ENCODE measurements around the gene ATP1A2.
"Not testable (repeated sequence)": the region's sequence is repeated elsewhere in the genome, so short reads cannot be mapped to it uniquely, and the experiment has no call there.

The ATP1A2 gene

GRCh38 chr1:160101037-160101716 lies 14.4 kb upstream of the ATP1A2 start:
- peak; percentile 94 for DNase-seq (ENCODE audit: low spot score)

DNA sequence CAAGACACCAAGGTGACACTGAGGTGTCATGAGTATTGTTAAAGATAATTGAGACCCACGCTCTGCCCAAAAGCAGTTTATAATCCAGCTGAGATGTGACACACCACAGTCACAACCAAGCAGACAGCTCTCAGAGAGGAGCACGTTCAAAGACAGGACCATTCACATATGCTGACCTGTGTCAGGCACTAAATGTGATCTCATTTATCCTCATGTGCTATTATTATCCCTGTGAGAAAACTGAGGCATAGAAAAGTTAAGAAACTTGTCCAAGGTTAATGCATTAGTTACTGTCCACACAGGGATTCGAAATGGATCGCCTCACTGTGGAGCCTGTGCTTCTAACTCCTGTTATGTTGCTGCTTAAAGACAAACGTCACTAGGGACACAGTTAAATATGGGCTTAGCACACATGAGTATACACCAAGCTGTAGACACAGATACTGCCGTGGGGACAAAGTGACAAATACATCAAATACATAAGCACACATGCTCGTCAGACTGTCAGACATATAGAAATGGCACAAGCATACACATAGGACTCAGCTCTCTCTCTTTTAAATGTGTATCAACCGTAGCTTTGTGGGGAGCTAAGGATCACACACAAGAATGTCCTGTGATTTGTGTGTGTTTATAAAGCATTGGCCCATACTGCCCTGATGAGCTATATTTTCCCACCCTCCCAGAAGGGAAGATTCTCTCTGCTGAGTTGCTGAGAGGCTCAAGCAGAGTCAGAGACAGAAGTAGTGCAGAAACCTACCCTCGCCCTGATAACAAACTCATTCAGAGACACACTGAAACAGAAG lies 13.6 kb upstream of the ATP1A2 start:
- peak; percentile 48 for DNase-seq (ENCODE audit: low spot score)

- peak; percentile 79 for DNase-seq (ENCODE audit: low spot score)
These were observed 11.7 kb upstream of the ATP1A2 start for GRCh38 chr1:160103658-160104408.

- DNase-seq (ENCODE audit: low spot score): peak; percentile 55
These were observed 11.1 kb upstream of the ATP1A2 start for GRCh38 chr1:160104486-160104885.

- DNase-seq (ENCODE audit: low spot score): no peak
These were observed 10.4 kb upstream of the ATP1A2 start for GRCh38 chr1:160105155-160105554.

GRCh38 chr1:160107512-160107911 lies 8.0 kb upstream of the ATP1A2 start:
- DNase-seq (ENCODE audit: low spot score): no peak

DNA sequence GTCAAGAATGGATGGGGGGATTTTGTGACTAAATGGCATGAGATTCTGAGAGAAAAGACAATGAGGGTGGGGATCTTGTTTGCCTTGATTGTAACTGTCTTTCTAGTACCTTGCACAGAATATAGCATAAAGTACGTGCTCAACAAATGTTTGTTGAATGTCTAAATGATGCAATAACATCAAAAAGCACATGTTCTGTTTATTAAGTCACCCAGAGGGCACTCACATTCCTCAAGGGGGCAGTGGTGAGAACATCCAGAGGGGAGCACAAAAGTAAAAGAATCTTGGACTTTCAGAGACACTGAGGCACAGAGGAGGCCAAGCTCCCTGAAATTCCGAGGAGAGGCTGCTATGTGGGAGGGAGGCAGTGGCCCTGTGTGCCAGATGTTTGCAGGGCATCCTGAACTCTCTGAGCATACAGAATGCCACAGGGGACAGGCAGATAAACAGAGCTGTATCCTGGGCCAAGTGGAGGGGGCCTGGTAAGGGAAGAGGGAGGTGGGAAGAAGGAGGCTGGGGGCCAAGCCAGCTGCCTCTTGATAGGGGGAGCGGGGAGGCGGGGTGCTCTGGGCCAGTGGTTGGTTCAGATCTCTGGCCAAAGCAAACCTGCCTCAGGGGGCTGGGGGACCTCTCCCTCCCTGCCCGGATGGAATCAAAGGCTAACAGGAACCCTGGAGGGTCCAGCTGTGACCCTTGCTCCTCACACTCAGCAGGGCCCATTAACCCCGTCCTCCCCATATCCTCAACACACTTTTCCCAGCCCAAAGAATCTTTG lies 6.5 kb upstream of the ATP1A2 start:
- DNase-seq (ENCODE audit: low spot score): peak; percentile 36

- no peak for DNase-seq (ENCODE audit: low spot score)
These were observed 5.9 kb upstream of the ATP1A2 start for GRCh38 chr1:160109686-160110085.

DNA sequence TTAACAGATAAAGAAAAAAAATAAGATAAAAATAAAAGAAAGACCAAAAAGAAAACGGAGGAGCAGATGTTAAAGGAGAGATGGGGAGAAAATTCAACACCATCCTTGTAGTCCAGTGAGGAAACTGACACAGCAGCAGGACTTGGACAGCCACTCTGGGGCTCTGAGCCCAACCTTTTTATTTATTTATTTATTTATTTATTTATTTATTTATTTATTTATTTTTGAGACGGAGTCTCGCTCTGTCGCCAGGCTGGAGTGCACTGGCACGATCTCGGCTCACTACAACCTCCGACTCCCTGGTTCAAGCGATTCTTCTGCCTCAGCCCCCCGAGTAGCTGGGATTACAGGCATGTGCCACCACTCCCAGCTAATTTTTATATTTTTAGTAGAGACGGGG lies 4.1 kb upstream of the ATP1A2 start:
- DNase-seq (ENCODE audit: low spot score): not testable (repeated sequence)

- DNase-seq (ENCODE audit: low spot score): no peak
These were observed 3.2 kb upstream of the ATP1A2 start for GRCh38 chr1:160112357-160112756.

GRCh38 chr1:160113407-160113806 lies 2.2 kb upstream of the ATP1A2 start:
- no peak for DNase-seq (ENCODE audit: low spot score)

DNA sequence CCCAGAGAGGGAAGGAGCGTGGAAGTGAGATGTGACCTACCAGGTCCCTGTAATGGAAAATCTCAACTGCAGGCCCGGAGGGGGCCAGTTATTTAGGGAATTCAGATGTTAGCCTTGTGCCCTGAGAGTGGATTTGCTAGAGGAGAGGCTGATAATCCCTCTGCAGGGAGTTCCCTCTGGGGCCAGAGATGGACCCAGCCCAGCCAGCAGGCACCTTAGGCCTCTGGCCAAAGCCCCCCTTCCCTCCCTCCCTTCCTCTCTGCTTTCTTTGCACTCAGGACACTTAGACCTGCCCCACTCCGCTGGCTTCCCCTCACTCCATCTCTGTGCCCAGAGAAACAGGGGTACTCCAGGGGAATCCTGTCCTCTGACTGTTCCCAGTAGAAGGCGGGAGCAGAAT lies 1.5 kb upstream of the ATP1A2 start:
- no peak for DNase-seq (ENCODE audit: low spot score)

DNA sequence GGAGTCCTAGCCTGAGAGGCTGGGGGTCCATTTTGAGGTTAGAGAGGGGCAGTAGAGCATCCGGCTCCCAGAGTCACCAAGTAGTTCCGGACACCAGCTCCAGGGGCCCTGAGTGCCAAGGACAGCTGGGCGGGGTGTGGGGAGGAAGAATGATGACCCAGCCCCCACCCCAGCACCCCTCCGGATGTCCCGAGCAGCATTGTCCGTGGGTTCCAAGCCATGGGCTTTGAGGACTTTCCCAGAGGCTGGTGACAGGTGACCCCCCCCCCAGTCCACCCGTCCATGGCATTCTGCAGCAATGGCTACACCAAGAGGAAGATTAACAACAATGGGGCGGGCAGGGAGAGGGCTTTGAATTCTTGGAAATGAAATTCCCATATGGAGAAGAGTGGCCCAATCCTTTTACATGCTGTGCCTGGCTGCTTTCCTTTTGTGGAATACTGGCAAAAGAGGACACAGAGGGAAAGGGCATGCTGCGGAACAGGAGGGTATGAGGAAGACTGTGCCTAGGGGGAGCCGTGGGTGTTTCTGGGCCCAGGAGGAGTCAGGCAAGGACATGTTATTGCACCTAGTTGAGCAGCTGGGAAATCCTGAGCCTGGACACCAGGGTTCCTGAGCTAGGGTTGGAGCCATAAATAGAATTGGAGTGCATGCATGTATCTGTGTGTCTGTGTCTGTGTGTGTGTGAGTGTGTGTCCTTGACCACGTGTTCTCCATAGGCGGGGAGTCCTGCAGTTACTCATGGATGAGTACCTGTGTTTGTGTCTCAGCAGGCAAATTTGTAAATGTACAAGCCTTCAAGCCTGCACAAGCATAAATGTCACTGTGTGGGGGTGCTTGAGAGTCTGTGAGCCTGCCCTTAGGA lies 956 bp downstream of the ATP1A2 start:
- peak; percentile 94 for DNase-seq (ENCODE audit: low spot score)

- DNase-seq (ENCODE audit: low spot score): no peak
These were observed 1.7 kb downstream of the ATP1A2 start for GRCh38 chr1:160117300-160117699.

GRCh38 chr1:160117709-160118183 lies 2.2 kb downstream of the ATP1A2 start:
- peak; percentile 92 for DNase-seq (ENCODE audit: low spot score)

DNA sequence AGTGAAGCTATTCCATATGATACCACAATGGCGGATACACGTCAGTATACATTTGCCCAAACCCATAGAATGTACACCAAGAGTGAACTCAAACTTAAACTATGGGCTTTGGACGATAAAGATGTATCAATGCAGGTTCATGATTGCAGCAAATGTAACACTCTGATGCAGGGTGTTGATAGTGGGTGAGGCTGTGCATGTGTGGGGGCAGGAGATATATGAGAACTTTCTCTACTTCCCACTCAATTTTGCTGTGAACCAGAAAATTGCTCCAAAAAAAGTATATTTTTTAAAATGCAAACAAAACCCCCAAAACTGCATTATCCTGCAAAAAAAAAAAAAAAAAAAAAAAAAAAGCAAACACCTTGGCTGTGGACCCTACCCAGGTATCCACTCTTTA lies 3.4 kb downstream of the ATP1A2 start:
- DNase-seq (ENCODE audit: low spot score): no peak

DNA sequence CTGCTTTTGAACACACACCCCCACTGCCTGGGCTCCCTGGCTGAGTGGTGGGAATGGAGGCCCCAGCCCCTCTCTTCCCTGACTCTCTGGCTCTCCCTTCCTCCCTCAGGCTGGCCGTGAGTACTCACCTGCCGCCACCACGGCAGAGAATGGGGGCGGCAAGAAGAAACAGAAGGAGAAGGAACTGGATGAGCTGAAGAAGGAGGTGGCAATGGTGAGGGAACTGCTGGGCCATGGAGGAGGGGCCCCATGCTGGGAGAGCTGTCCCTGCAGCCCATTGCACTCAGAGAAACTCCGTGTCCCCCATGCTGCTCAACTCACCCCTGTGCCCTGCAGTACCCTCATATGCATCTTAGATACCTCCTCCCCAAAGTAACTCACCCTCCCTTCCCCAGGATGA lies 5.2 kb downstream of the ATP1A2 start:
- no peak for DNase-seq (ENCODE audit: low spot score)

GRCh38 chr1:160121388-160121787 lies 5.8 kb downstream of the ATP1A2 start:
- DNase-seq (ENCODE audit: low spot score): no peak

GRCh38 chr1:160122978-160123495 lies 7.5 kb downstream of the ATP1A2 start:
- DNase-seq (ENCODE audit: low spot score): no peak

DNA sequence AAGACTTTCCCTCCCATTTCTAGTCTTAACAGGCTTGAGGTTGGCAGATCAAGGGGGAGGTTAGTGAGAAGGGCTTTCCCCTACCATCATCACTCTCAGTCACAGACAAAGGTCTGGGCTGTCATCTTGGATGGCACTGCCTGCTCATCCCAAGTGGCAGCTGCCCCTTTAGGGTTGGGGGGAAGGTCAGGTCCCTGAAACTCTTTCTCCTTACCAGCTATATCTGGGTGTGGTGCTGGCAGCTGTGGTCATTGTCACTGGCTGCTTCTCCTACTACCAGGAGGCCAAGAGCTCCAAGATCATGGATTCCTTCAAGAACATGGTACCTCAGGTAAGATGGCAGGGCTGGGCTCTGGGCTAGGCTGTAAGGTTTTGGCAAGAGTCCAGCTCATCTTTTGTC lies 8.2 kb downstream of the ATP1A2 start:
- no peak for DNase-seq (ENCODE audit: low spot score)

Data from cerebellar cortex (tissue), 1 donor.